Parietal lobe (tissue), 2 donors: Measurements from ENCODE around the gene IL25. TPM values are rescaled to one million over a fixed set of nuclear protein-coding genes. Genes with fewer than 3 reads are reported as not detected.
A peak's percentile ranks its signal among the peaks of the same experiment; 100 is the strongest.

Experiments
- small RNA-seq: library from RNA; depleted of rRNA; stranded (forward); fragments of <200 nt; gene quantifications from one replicate; pipeline ENCODE3, GENCODE V24; 2014; ENCODE audit warnings: low replicate concordance
- total RNA-seq: library from RNA; depleted of rRNA; stranded (reverse); fragments of >200 nt; gene quantifications from one replicate; pipeline ENCODE4 v1.2.3, GENCODE V29; 2014

Gene IL25
- total RNA-seq = not detected

DNA sequence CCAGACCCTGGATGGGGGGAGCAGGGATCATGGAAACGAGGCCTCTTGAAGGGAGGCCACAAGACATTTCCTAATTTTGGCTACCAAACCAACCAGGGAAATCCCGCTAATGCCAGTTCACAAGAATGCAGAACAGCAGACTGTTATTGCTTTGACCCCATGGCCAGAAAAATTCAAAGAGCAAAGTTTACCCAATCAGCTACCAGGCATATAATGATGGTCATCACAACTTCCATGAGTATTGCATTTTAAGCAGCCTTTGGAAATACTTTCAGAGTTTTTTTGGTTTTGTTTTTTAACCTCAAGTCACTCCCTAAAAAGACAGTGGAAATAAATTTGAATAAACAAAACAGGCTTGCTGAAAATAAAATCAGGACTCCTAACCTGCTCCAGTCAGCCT lies at the start of gene IL25:
Gene IL25, plus strand, starts transcription at position 301 of the 400 bp plus-strand sequence.

DNA sequence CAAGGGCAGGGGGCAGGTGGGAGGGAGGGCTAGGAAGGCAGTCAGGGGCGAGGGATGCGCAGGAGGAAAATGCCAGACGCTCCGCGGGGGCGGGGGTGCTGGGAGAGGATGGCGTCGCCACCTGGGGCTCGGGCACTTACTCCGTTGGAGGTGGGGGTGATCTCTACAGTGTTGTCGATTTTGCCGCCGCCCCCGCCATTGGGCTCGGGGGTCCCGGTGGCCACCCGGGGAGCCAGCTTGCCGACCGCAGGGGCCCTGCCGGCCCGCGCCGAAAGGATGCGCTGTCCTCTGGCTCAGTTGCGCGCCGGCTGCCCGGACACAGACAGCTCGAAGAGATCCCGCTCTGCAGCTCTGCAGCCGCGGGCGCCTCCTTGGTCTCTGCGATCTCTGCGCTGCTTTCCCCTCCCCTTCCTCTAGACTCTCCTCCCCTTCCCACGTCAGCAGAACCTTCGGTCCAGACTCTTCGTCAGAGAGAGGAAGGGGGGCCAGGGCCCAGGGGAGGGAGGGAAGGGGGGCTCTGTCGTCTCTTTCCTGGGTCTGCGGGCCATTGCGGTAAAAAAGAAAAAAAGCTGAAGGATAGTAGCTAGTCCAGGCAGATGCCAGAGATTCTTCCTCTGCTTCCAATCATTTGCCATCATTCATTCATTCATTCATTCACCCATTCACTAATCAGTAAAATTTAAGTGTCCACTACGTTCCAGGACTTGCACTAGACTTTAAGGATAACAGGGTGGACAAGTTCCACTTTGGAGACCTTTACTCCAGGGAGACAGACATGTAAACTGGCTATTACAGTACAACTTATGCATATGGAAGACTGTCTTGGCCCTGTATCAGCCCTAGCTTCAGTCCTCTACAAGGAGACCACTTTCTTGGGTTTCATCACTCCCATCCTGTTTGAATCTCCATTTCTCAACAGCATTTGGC lies 19.8 kb upstream of the IL25 start, which contains the start of gene SLC22A17:
Gene SLC22A17, minus strand, starts transcription at position 382 of the 927 bp plus-strand sequence.

GRCh38 chr14:23365036-23365731 lies 7.4 kb upstream of the IL25 start, which contains the start of gene EFS:
Gene EFS (minus strand): TSS chr14:23365172. CDS start chr14:23365025, 147 bp downstream.

GRCh38 chr14:23376482-23377197 lies 4.0 kb downstream of the IL25 start, which contains the start of gene CMTM5:
Gene CMTM5 (plus strand): TSS chr14:23377046. CDS start chr14:23377252, 206 bp downstream.

GRCh38 chr14:23407516-23408306 lies 35.1 kb downstream of the IL25 start, which contains the start of gene MYH6:
Gene MYH6 (minus strand): TSS chr14:23408273. CDS start chr14:23407223, 1,050 bp downstream.

Small RNA genes lying within 50 kb of the gene (small RNA-seq; reads per million reads assigned to genes)
- not detected for gene MIR208A
- 0.37 reads per million, percentile 24 among the genes with 10 or more reads in this experiment for gene MIR208B

Other genes with a start within 250 kb of the IL25 start
- gene SLC7A8, start 189.1 kb upstream of the IL25 start, total RNA-seq = 5.0 TPM
- not detected for gene RNF212B, start 134.9 kb upstream of the IL25 start, total RNA-seq
- 4.1 TPM for gene HOMEZ, start 86.7 kb upstream of the IL25 start, total RNA-seq
- gene PPP1R3E, start 70.0 kb upstream of the IL25 start, total RNA-seq = 12.8 TPM
- gene BCL2L2, start 66.0 kb upstream of the IL25 start, total RNA-seq = 20.3 TPM
- gene PABPN1, start 51.4 kb upstream of the IL25 start, total RNA-seq = 94.8 TPM
- 164 TPM for gene SLC22A17, start 19.9 kb upstream of the IL25 start, total RNA-seq
- 24.1 TPM for gene EFS, start 7.6 kb upstream of the IL25 start, total RNA-seq
- 1.3 TPM for gene CMTM5, start 4.2 kb downstream of the IL25 start, total RNA-seq
- gene MYH6, start 35.5 kb downstream of the IL25 start, total RNA-seq = not detected
- gene MYH7, start 62.9 kb downstream of the IL25 start, total RNA-seq = 0.31 TPM
- 46.3 TPM for gene NGDN, start 96.9 kb downstream of the IL25 start, total RNA-seq
- gene ZFHX2, start 179.0 kb downstream of the IL25 start, total RNA-seq = 5.0 TPM
- gene THTPA, start 183.5 kb downstream of the IL25 start, total RNA-seq = 16.9 TPM
- 41.9 TPM for gene AP1G2, start 195.0 kb downstream of the IL25 start, total RNA-seq
- 50.1 TPM for gene JPH4, start 206.0 kb downstream of the IL25 start, total RNA-seq